HepG2 (cell line): Measurements from ENCODE around the gene UNC50. TPM values are rescaled to one million over a fixed set of nuclear protein-coding genes. Genes with fewer than 3 reads are reported as not detected.

ENCODE experiments used
- AGO1 ChIP-seq: fragments of 200-400 bp; formaldehyde crosslinking; IDR thresholded peaks from 2 replicates; pipeline ENCODE4 v1.6.1; 2017; ENCODE audit warnings: mild to moderate bottlenecking, low read depth, low read length, moderate library complexity; ENCODE audit not compliant: poor library complexity, severe bottlenecking
- FOXA1 ChIP-seq, 2 experiments: fragments of 450-650 bp in 1 of 2; sonication (generic) in 1 of 2; formaldehyde crosslinking in 1 of 2; IDR thresholded peaks; 2 replicates each; pipeline versions ENCODE4 v1.4.0 to v1.6.1; 2016 to 2020; ENCODE audit warnings: missing genetic modification reagents in 1 of 2
- PATZ1 ChIP-seq: sonication (generic); formaldehyde crosslinking; IDR thresholded peaks from 2 replicates; pipeline ENCODE4 v1.4.0; 2020; ENCODE audit warnings: missing genetic modification reagents
- PBX3 ChIP-seq: sonication (generic); formaldehyde crosslinking; IDR thresholded peaks from 2 replicates; pipeline ENCODE4 v1.8.1; 2023; ENCODE audit warnings: missing genetic modification reagents, inconsistent platforms, borderline replicate concordance
- PHF5A ChIP-seq: IDR thresholded peaks from one replicate; pipeline ENCODE4 v1.6.1; 2018; ENCODE audit warnings: low read depth, missing genetic modification reagents; ENCODE audit not compliant: unreplicated experiment
- POGK ChIP-seq: sonication (generic); formaldehyde crosslinking; conservative IDR thresholded peaks from 2 replicates; pipeline ENCODE4 v1.8.0; 2022; ENCODE audit warnings: mild to moderate bottlenecking, moderate library complexity, missing genetic modification reagents
- PTBP1 ChIP-seq: fragments of 200-400 bp; formaldehyde crosslinking; IDR thresholded peaks from 2 replicates; pipeline ENCODE4 v1.6.1; 2018; ENCODE audit warnings: low read length, low read depth; ENCODE audit not compliant: poor library complexity, severe bottlenecking
- SIX4 ChIP-seq: sonication (generic); formaldehyde crosslinking; IDR thresholded peaks from 2 replicates; pipeline ENCODE4 v1.4.0; 2020; ENCODE audit warnings: missing genetic modification reagents
- ZBTB43 ChIP-seq: sonication (generic); formaldehyde crosslinking; conservative IDR thresholded peaks from 2 replicates; pipeline ENCODE4 v1.4.0; 2020; ENCODE audit warnings: missing genetic modification reagents
- ZFP37 ChIP-seq: sonication (generic); formaldehyde crosslinking; IDR thresholded peaks from 2 replicates; pipeline ENCODE4 v1.4.0; 2020; ENCODE audit warnings: missing genetic modification reagents, borderline replicate concordance
- ZFP62 ChIP-seq: sonication (generic); formaldehyde crosslinking; IDR thresholded peaks from 2 replicates; pipeline ENCODE4 v1.4.0; 2020; ENCODE audit warnings: missing genetic modification reagents
- ZNF180 ChIP-seq: sonication (generic); formaldehyde crosslinking; IDR thresholded peaks from 2 replicates; pipeline ENCODE4 v1.4.0; 2020; ENCODE audit warnings: low read depth, missing genetic modification reagents, borderline replicate concordance
- ZNF503 ChIP-seq: sonication (generic); formaldehyde crosslinking; IDR thresholded peaks from 2 replicates; pipeline ENCODE4 v1.4.0; 2020; ENCODE audit warnings: missing genetic modification reagents
- ZNF644 ChIP-seq: IDR thresholded peaks from 2 replicates; pipeline ENCODE4 v1.6.1; 2016; ENCODE audit warnings: low read depth
- ZNF766 ChIP-seq: sonication (generic); formaldehyde crosslinking; IDR thresholded peaks from 2 replicates; pipeline ENCODE4 v1.5.0; 2020; ENCODE audit warnings: missing genetic modification reagents, borderline replicate concordance
- ZSCAN29 ChIP-seq: sonication (generic); formaldehyde crosslinking; conservative IDR thresholded peaks from 2 replicates; pipeline ENCODE4 v1.4.0; 2020; ENCODE audit warnings: mild to moderate bottlenecking, missing genetic modification reagents
- polyA plus RNA-seq, 8 experiments: library from polyadenylated mRNA; depleted of rRNA in 3 of 8; stranded (reverse) in 7 of 8; unstranded in 1 of 8; fragments of >200 nt; fragmentation: Illumina TruSeq in 4 of 8; extraction: Trizol in 4 of 8; gene quantifications; 2 replicates each; pipeline versions ENCODE4 v1.2.1 to v1.2.3, GENCODE V29; 2011 to 2016; ENCODE audit warnings: low read depth in 4 of 8, missing spikeins in 1 of 8, mixed read lengths in 1 of 8; ENCODE audit not compliant: insufficient read depth in 1 of 8
- total RNA-seq, 5 experiments: library from RNA; depleted of rRNA; stranded (reverse); fragments of >200 nt; fragmentation: Illumina TruSeq; extraction: Trizol; gene quantifications; 2 replicates each; pipeline ENCODE4 v1.2.3, GENCODE V29; 2016; ENCODE audit warnings: low read depth in 1 of 5
- TF ChIP-seq, protein P1 (sequence below): sonication (generic); formaldehyde crosslinking; IDR thresholded peaks from 2 replicates; pipeline ENCODE4 v1.8.1; 2023; ENCODE audit warnings: mild to moderate bottlenecking, missing genetic modification reagents

UNC50 gene
- total and polyA plus RNA-seq, 2 of the 13 experiments (the other 11 are each of a cell fraction or from before 2014, with no cell fraction given): 92.6 to 95.6 TPM

- TF ChIP-seq PBX3 (CRISPR knock-in tag) (no peak), POGK (CRISPR knock-in tag) (peak; percentile 40; the same call in 1 of the 2 replicates), PHF5A (no peak), SIX4 (CRISPR knock-in tag) (0 out of 2 replicates have a peak, but pooled peaks have one; percentile 29), ZFP37 (0 out of 2 replicates have a peak, but pooled peaks have one; percentile 38), FOXA1 (IDR thresholded peaks at IDR 0.05) (no peak), FOXA1 (CRISPR knock-in tag; IDR thresholded peaks at IDR 0.05) (peak; percentile 87), ZNF180 (no peak), ZSCAN29 (CRISPR knock-in tag) (peak; percentile 69; the same call in 1 of the 2 replicates), ZFP62 (CRISPR knock-in tag) (no peak), ZNF766 (CRISPR knock-in tag) (no peak), AGO1 (no peak), ZNF503 (no peak), PTBP1 (no peak), ZNF644 (peak; percentile 97), ZBTB43 (CRISPR knock-in tag) (0 out of 2 replicates have a peak, but pooled peaks have one; percentile 20), PATZ1 (CRISPR knock-in tag) (peak; percentile 45; the same call in 1 of the 2 replicates)
- TF ChIP-seq, protein P1, sequence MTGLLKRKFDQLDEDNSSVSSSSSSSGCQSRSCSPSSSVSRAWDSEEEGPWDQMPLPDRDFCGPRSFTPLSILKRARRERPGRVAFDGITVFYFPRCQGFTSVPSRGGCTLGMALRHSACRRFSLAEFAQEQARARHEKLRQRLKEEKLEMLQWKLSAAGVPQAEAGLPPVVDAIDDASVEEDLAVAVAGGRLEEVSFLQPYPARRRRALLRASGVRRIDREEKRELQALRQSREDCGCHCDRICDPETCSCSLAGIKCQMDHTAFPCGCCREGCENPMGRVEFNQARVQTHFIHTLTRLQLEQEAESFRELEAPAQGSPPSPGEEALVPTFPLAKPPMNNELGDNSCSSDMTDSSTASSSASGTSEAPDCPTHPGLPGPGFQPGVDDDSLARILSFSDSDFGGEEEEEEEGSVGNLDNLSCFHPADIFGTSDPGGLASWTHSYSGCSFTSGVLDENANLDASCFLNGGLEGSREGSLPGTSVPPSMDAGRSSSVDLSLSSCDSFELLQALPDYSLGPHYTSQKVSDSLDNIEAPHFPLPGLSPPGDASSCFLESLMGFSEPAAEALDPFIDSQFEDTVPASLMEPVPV: no peak
These were observed 24.4 kb upstream of the UNC50 start (continued) for GRCh38 chr2:98583816-98584618.
